HEK293 (cell line): Measurements from ENCODE around the gene OR52W1.

Experiments used
- CTCF ChIA-PET: fragments of 350-600 bp; formaldehyde crosslinking; extraction: SDS; loops from one replicate; lab custom pipeline; 2021; ENCODE audit warnings: antibody characterized with exemption; lab: Yijun Ruan, JAX
- POLR2A ChIA-PET: fragments of 300-600 bp; formaldehyde crosslinking; extraction: SDS; loops from one replicate; lab custom pipeline; 2020; ENCODE audit warnings: antibody characterized with exemption, inconsistent platforms; lab: Yijun Ruan, JAX
- H3K27ac ChIP-seq: fragments of 200-500 bp; sonication (Bioruptor generic); 2 replicates; pipeline ENCODE4 v1.5.1; 2014; ENCODE audit warnings: low read depth, low read length, control low read depth, inconsistent platforms; ENCODE audit errors: extremely low read depth
- H3K36me3 ChIP-seq, 2 experiments: fragments of 200-500 bp in 1 of 2; sonication (Bioruptor generic) in 1 of 2; 1 replicate in 1 of 2; 2 replicates in 1 of 2; pipeline ENCODE4 v1.5.1; 2014 to 2017; ENCODE audit warnings: inconsistent platforms in 2 of 2, low read length in 2 of 2; ENCODE audit not compliant: control insufficient read depth in 2 of 2, insufficient read depth in 1 of 2
- H3K4me1 ChIP-seq: fragments of 200-500 bp; sonication (Bioruptor generic); 2 replicates; pipeline ENCODE4 v1.5.1; 2014; ENCODE audit warnings: mild to moderate bottlenecking, low read length, inconsistent platforms; ENCODE audit not compliant: control insufficient read depth, insufficient read depth
- H3K4me3 ChIP-seq: 2 replicates; pipeline ENCODE4 v1.5.1; 2011; ENCODE audit warnings: low read depth, mild to moderate bottlenecking, control low read depth, low read length, moderate library complexity
- H3K9me3 ChIP-seq: fragments of 200-500 bp; sonication (Bioruptor generic); 2 replicates; pipeline ENCODE4 v1.5.1; 2014; ENCODE audit warnings: low read depth, low read length, inconsistent platforms; ENCODE audit not compliant: control insufficient read depth, insufficient read depth
- EGR2 ChIP-seq: fragments of 450-650 bp; formaldehyde crosslinking; IDR thresholded peaks from 2 replicates; pipeline ENCODE4 v1.5.1; 2016; ENCODE audit warnings: low read depth, missing biosample characterization, missing genetic modification characterization
- GLI4 ChIP-seq: fragments of 450-650 bp; formaldehyde crosslinking; IDR thresholded peaks from 2 replicates; pipeline ENCODE4 v1.5.1; 2016; ENCODE audit warnings: missing biosample characterization, missing genetic modification characterization
- INSM2 ChIP-seq: fragments of 450-650 bp; formaldehyde crosslinking; IDR thresholded peaks from 2 replicates; pipeline ENCODE4 v1.5.1; 2016; ENCODE audit warnings: missing biosample characterization, missing genetic modification characterization
- REPIN1 ChIP-seq: fragments of 450-650 bp; formaldehyde crosslinking; IDR thresholded peaks from 2 replicates; pipeline ENCODE4 v1.5.1; 2017; ENCODE audit warnings: missing biosample characterization, missing genetic modification characterization, low read depth
- ZBTB1 ChIP-seq: fragments of 450-650 bp; formaldehyde crosslinking; IDR thresholded peaks from 2 replicates; pipeline ENCODE4 v1.5.1; 2016; ENCODE audit warnings: missing biosample characterization, missing genetic modification characterization
- ZNF133 ChIP-seq: fragments of 450-650 bp; formaldehyde crosslinking; IDR thresholded peaks from 2 replicates; pipeline ENCODE4 v1.5.1; 2016; ENCODE audit warnings: missing biosample characterization, missing genetic modification characterization
- ZNF140 ChIP-seq: fragments of 450-650 bp; formaldehyde crosslinking; IDR thresholded peaks from 2 replicates; pipeline ENCODE4 v1.5.1; 2016; ENCODE audit warnings: missing biosample characterization, missing genetic modification characterization
- ZNF169 ChIP-seq: fragments of 450-650 bp; formaldehyde crosslinking; IDR thresholded peaks from 2 replicates; pipeline ENCODE4 v1.5.1; 2016; ENCODE audit warnings: missing biosample characterization, missing genetic modification characterization
- ZNF18 ChIP-seq: fragments of 450-650 bp; formaldehyde crosslinking; IDR thresholded peaks from 2 replicates; pipeline ENCODE4 v1.5.1; 2016; ENCODE audit warnings: missing biosample characterization, missing genetic modification characterization
- ZNF211 ChIP-seq: fragments of 450-650 bp; formaldehyde crosslinking; IDR thresholded peaks from 2 replicates; pipeline ENCODE4 v1.5.1; 2016; ENCODE audit warnings: low read depth, missing biosample characterization, missing genetic modification characterization
- ZNF214 ChIP-seq: fragments of 450-650 bp; formaldehyde crosslinking; IDR thresholded peaks from 2 replicates; pipeline ENCODE4 v1.5.1; 2017; ENCODE audit warnings: missing biosample characterization, mild to moderate bottlenecking, missing genetic modification characterization, borderline replicate concordance
- ZNF335 ChIP-seq: fragments of 450-650 bp; formaldehyde crosslinking; conservative IDR thresholded peaks from 2 replicates; pipeline ENCODE4 v1.5.1; 2016; ENCODE audit warnings: missing biosample characterization, missing genetic modification characterization
- ZNF48 ChIP-seq: fragments of 450-650 bp; formaldehyde crosslinking; IDR thresholded peaks from 2 replicates; pipeline ENCODE4 v1.5.1; 2016; ENCODE audit warnings: missing biosample characterization, missing genetic modification characterization
- ZNF571 ChIP-seq: fragments of 450-650 bp; formaldehyde crosslinking; IDR thresholded peaks from 2 replicates; pipeline ENCODE4 v1.5.0; 2017; ENCODE audit warnings: missing biosample characterization, missing genetic modification characterization
- ZNF621 ChIP-seq: fragments of 450-650 bp; formaldehyde crosslinking; IDR thresholded peaks from 2 replicates; pipeline ENCODE4 v1.5.1; 2017; ENCODE audit warnings: missing biosample characterization, missing genetic modification characterization
- ZNF645 ChIP-seq: fragments of 450-650 bp; formaldehyde crosslinking; IDR thresholded peaks from 2 replicates; pipeline ENCODE4; 2016; ENCODE audit warnings: missing biosample characterization, missing genetic modification characterization
- ZNF654 ChIP-seq: fragments of 450-650 bp; formaldehyde crosslinking; IDR thresholded peaks from 2 replicates; pipeline ENCODE4 v1.5.1; 2016; ENCODE audit warnings: low read depth, missing biosample characterization, missing genetic modification characterization
- ZNF660 ChIP-seq: fragments of 450-650 bp; IDR thresholded peaks from 2 replicates; pipeline ENCODE4 v1.5.1; 2018; ENCODE audit warnings: missing biosample characterization, mild to moderate bottlenecking, missing genetic modification characterization
- ZNF768 ChIP-seq: fragments of 450-650 bp; formaldehyde crosslinking; IDR thresholded peaks from 2 replicates; pipeline ENCODE4 v1.5.1; 2018; ENCODE audit warnings: missing biosample characterization, mild to moderate bottlenecking, missing genetic modification characterization
- ZSCAN30 ChIP-seq: fragments of 450-650 bp; IDR thresholded peaks from 2 replicates; pipeline ENCODE4 v1.5.1; 2018; ENCODE audit warnings: missing biosample characterization, mild to moderate bottlenecking, missing genetic modification characterization, moderate library complexity

The OR52W1 gene

GRCh38 chr11:6219359-6219758 lies 20.3 kb downstream of the OR52W1 start:
- Histone ChIP-seq H3K9me3 (no peaks in the 10 kb centered on the region), H3K36me3 (peaks cover 0 to 97% of the 10 kb centered on the region in 2 experiments; a peak in 2 of 3 replicates), H3K4me1 (no peaks in the 10 kb centered on the region), H3K27ac (no peak overlapping the region), H3K4me3 (no peak overlapping the region)
- ChIA-PET CTCF (interaction anchor here (0.6 to 0.9 kb wide), 3 partner anchors 9 to 32 kb away, joined by 3 read pairs; no protein-coding TSS in a partner anchor), POLR2A (no interaction called here)
- TF ChIP-seq ZNF660 (tag by site-specific recombination) = no peak

- TF ChIP-seq ZNF140 (tag by site-specific recombination) (no peak), ZNF48 (tag by site-specific recombination) (no peak), ZNF18 (tag by site-specific recombination) (no peak), ZBTB1 (tag by site-specific recombination) (no peak), ZNF214 (no peak), ZNF133 (tag by site-specific recombination) (no peak), ZNF211 (tag by site-specific recombination) (no peak), ZNF169 (no peak), ZNF571 (tag by site-specific recombination) (no peak), ZNF768 (tag by site-specific recombination) (no peak), EGR2 (no peak)
- TF ChIP-seq, all 188 proteins: peak for 0
- ChIA-PET CTCF (no interaction called here), POLR2A (interaction anchor here (2.0 kb wide), 1 partner anchor 11 kb away, joined by 8 read pairs; the partner anchor contains the start of gene FHIP1B)
- Histone ChIP-seq H3K4me1 (no peaks in the 10 kb centered on the region), H3K9me3 (no peaks in the 10 kb centered on the region), H3K27ac (no peak overlapping the region), H3K4me3 (no peak overlapping the region), H3K36me3 (peaks cover 0 to 58% of the 10 kb centered on the region in 2 experiments; a peak in 2 of 3 replicates)
Measured at GRCh38 chr11:6223854-6224253, 24.8 kb downstream of the OR52W1 start.

- POLR2A ChIA-PET = interaction anchor here (2.0 kb wide), 1 partner anchor 10 kb away, joined by 8 read pairs; the partner anchor contains the start of gene FHIP1B
- Histone ChIP-seq H3K9me3 (no peaks in the 10 kb centered on the region), H3K4me1 (no peaks in the 10 kb centered on the region), H3K4me3 (no peak overlapping the region), H3K36me3 (peaks cover 0 to 52% of the 10 kb centered on the region in 2 experiments; a peak in 2 of 3 replicates), H3K27ac (no peak overlapping the region)
- TF ChIP-seq ZNF660 (tag by site-specific recombination) (no peak), ZNF645 (no peak), GLI4 (no peak), ZNF335 (tag by site-specific recombination) (no peak), ZSCAN30 (tag by site-specific recombination) (no peak), ZNF654 (tag by site-specific recombination) (no peak), INSM2 (no peak), REPIN1 (tag by site-specific recombination) (no peak), ZNF621 (no peak)
- CTCF ChIA-PET = interaction anchor here (1.1 kb wide), 1 partner anchor 27 kb away, joined by 4 read pairs; no protein-coding TSS in a partner anchor
Measured at GRCh38 chr11:6224421-6224820, 25.4 kb downstream of the OR52W1 start.
